Measurements from ENCODE around the gene PNKD. TPM values are rescaled to one million over a fixed set of nuclear protein-coding genes. Genes with fewer than 3 reads are reported as not detected.

PNKD gene
- total and polyA plus RNA-seq, 2 of the 8 experiments (the other 6 are each of a cell fraction or from before 2014, with no cell fraction given), result 43.9 to 65.4 TPM

DNA sequence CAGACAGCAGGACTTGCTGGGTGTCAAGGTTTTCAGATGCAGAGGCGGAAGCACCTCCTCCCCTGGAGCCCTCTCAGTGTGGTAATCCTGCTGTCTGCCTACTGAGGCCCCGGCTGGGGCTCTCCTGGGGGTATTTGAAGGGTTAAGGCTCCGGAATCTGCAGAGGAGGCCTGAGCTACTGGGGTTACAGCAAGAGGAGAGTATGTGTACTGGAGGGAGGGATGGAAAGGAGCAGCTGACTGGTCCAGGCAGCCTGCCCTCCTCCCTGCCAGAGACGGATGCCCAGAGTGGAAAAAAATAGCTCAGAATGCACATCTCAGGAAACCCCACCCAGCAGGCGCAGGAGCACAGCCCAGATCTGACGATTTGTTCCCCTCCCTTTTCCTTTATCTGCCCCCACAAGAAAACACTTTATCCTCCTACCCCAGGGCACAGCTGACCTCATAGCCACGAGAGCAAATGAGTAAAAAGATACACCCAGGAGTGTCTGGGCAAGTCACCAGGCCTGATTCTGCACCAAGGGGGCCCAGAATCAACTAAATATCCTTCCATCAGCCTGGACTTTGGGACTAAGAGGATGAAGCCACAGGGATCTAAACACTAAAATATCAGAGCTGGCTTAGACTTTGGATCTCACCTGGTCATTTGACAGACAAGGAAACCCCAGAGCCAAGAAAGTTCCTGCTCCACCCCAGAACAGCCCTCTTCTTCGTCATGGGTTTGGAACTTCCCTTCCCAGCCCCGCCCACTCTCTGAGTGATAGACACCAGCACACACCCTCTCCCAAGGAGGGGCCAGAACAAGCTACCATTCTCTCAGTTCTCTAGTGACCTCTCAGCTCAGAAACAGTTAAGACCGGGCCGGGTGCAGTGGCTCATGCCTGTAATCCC lies 16.5 kb downstream of the PNKD start:
- H3K9ac ChIP-seq (replicated peaks in 1 of 4; ENCODE audit: extremely low read depth in 1 of 4, low read depth in 3 of 4, low read length in 3 of 4), result no peak overlapping the region; a peak in 1 of 7 replicates
- POLR2A ChIA-PET (ENCODE audit: partially characterized antibody), result interaction anchor here (1.0 to 4.0 kb wide), 7 partner anchors 9 to 111 kb away, joined by 3 to 22 read pairs (median 4); partner anchors contain the start of genes AAMP and PNKD
- H3K56ac ChIP-seq (replicated peaks; ENCODE audit: insufficient read length, low read depth, low read length), result no peak overlapping the region
- no peak overlapping the region for H3K27ac ChIP-seq (ENCODE audit: low read depth, low read length)
- H3K23ac ChIP-seq (ENCODE audit: insufficient read length), result no peak overlapping the region
- no peak overlapping the region for H3K14ac ChIP-seq (ENCODE audit: insufficient read length)
- CTCF ChIA-PET (ENCODE audit: partially characterized antibody), result interaction anchor here (0.6 to 9.2 kb wide), 12 partner anchors 12 to 200 kb away, joined by 3 to 131 read pairs (median 4); partner anchors contain the start of genes AAMP, CATIP and PNKD
- H4K5ac ChIP-seq (ENCODE audit: insufficient read length, low read depth, low read length), result no peak overlapping the region
- H3K4me3 ChIP-seq (ENCODE audit: extremely low read depth in 1 of 4, insufficient read depth in 2 of 4, low read depth in 3 of 4, low read length in 4 of 4), result no peak overlapping the region
- H4K91ac ChIP-seq (replicated peaks; ENCODE audit: insufficient read length, low read length), result no peak overlapping the region
- 53% methylated on average over 10 of the region's 11 CpGs; no CpG with 5 or more reads in 1 of the 2 experiments for WGBS, 2 experiments (ENCODE audit: extremely low coverage in 1 of 2, insufficient coverage in 1 of 2, insufficient read length in 1 of 2, insufficient replicate concordance in 2 of 2, low coverage in 1 of 2, low lambda C conversion rate in 2 of 2, missing lambda C conversion rate in 1 of 2)
- no peak overlapping the region for H2BK20ac ChIP-seq (ENCODE audit: low read length)
- FAIRE-seq (peak; percentile 32), DNase-seq (ENCODE audit: low read depth in 1 of 2, low spot score in 2 of 2) (peak; percentile 46 to 77)
- H3K4me2 ChIP-seq (ENCODE audit: insufficient read depth in 1 of 2, low read depth in 2 of 2, low read length in 2 of 2), result peak overlapping the region; percentile 29 to 39; a peak in 3 of 4 replicates
- no peaks in the 10 kb centered on the region for H3K79me2 ChIP-seq (ENCODE audit: control insufficient read depth in 1 of 2, insufficient read depth in 2 of 2, low read length in 2 of 2)
- no peaks in the 10 kb centered on the region for H3K27me3 ChIP-seq (replicated peaks in 1 of 4; ENCODE audit: control insufficient read depth in 3 of 4, extremely low read depth in 1 of 4, insufficient read depth in 3 of 4, low read length in 3 of 4)
- H2BK12ac ChIP-seq (ENCODE audit: low read depth, low read length), result no peak overlapping the region
- H3K9me3 ChIP-seq (ENCODE audit: insufficient read depth in 2 of 2, low read depth in 1 of 2, low read length in 1 of 2), result no peaks in the 10 kb centered on the region
- H3K18ac ChIP-seq (ENCODE audit: extremely low read depth, low read length), result no peak overlapping the region
- H3K36me3 ChIP-seq (ENCODE audit: control insufficient read depth in 2 of 4, insufficient read depth in 4 of 4, low read length in 3 of 4), result no peaks in the 10 kb centered on the region
- H2AFZ ChIP-seq (ENCODE audit: low read length), result no peak overlapping the region
- no peak overlapping the region for H2BK120ac ChIP-seq (replicated peaks; ENCODE audit: low read depth, low read length)
- peaks cover 2% of the 10 kb centered on the region; the same call in 1 of the 2 replicates for H3K23me2 ChIP-seq (ENCODE audit: low read depth, low read length)
- H3K4me1 ChIP-seq (replicated peaks in 1 of 4; ENCODE audit: control insufficient read depth in 3 of 4, insufficient read depth in 4 of 4, low read length in 3 of 4), result peaks cover 5 to 11% (median 7%) of the 10 kb centered on the region in 4 experiments; a peak in 4 of 7 replicates
- no peak overlapping the region for H4K8ac ChIP-seq (ENCODE audit: extremely low read depth, insufficient read depth, low read length)
- H2BK15ac ChIP-seq (ENCODE audit: low read length), result no peak overlapping the region
- no peak overlapping the region for H2BK5ac ChIP-seq (ENCODE audit: low read depth, low read length)
- no peak overlapping the region for H3K4ac ChIP-seq (replicated peaks; ENCODE audit: insufficient read length, low read depth, low read length)
- 0 out of 2 replicates have a peak, but pooled peaks cover 8% of the 10 kb centered on the region for H3K79me1 ChIP-seq (ENCODE audit: low read depth, low read length)
- peaks cover 0 to 5% of the 10 kb centered on the region in 2 experiments for H4K20me1 ChIP-seq (replicated peaks in 1 of 2; ENCODE audit: control insufficient read depth in 1 of 2, insufficient read depth in 2 of 2, low read length in 2 of 2)
- H2AK5ac ChIP-seq (ENCODE audit: low read depth, low read length), result no peak overlapping the region
- no peak for TF ChIP-seq ASH2L (IDR thresholded peaks at IDR 0.05; ENCODE audit: low read length)
- no peak for TF ChIP-seq NANOG (IDR thresholded peaks at IDR 0.05; ENCODE audit: insufficient read depth, low read depth, low read length, poor library complexity, severe bottlenecking)
- no peak for TF ChIP-seq CHD2 (IDR thresholded peaks at IDR 0.05; ENCODE audit: low read length)
- 0 out of 2 replicates have a peak, but pooled peaks have one; percentile 28 for TF ChIP-seq TBP (IDR thresholded peaks at IDR 0.05; ENCODE audit: low read depth, low read length)
- TF ChIP-seq NRF1 (IDR thresholded peaks at IDR 0.05; ENCODE audit: low read depth, low read length), result no peak
- TF ChIP-seq SP4 (IDR thresholded peaks at IDR 0.05; ENCODE audit: low read length), result no peak
- TF ChIP-seq SIX5 (IDR thresholded peaks at IDR 0.05; ENCODE audit: low read depth, low read length), result no peak
- TF ChIP-seq, protein P1, sequence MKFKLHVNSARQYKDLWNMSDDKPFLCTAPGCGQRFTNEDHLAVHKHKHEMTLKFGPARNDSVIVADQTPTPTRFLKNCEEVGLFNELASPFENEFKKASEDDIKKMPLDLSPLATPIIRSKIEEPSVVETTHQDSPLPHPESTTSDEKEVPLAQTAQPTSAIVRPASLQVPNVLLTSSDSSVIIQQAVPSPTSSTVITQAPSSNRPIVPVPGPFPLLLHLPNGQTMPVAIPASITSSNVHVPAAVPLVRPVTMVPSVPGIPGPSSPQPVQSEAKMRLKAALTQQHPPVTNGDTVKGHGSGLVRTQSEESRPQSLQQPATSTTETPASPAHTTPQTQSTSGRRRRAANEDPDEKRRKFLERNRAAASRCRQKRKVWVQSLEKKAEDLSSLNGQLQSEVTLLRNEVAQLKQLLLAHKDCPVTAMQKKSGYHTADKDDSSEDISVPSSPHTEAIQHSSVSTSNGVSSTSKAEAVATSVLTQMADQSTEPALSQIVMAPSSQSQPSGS (IDR thresholded peaks at IDR 0.05; ENCODE audit: low read length), result no peak
- no peak for TF ChIP-seq BRCA1 (IDR thresholded peaks at IDR 0.05; ENCODE audit: low read depth, low read length)
- peak; percentile 29; the same call in 1 of the 2 replicates for TF ChIP-seq TAF1 (IDR thresholded peaks at IDR 0.05; ENCODE audit: low read depth, low read length)
